LNCaP clone FGC (cell line): ENCODE results near the gene SYNJ2.

Experiments
- DNase-seq: peaks from one replicate; pipeline ENCODE4 v3.0.0-alpha.2; 2011; ENCODE audit warnings: low read depth
- H3K4me3 ChIP-seq: 2 replicates; pipeline ENCODE4 v1.5.1; 2011; ENCODE audit warnings: mild to moderate bottlenecking, low read depth, low read length, control low read depth
- TF ChIP-seq, protein P1 (sequence below): IDR thresholded peaks from 2 replicates; pipeline ENCODE4 v1.5.1; 2012; ENCODE audit warnings: mild to moderate bottlenecking; ENCODE audit not compliant: control insufficient read depth, insufficient read depth; ENCODE audit errors: extremely low read depth

The SYNJ2 gene

DNA sequence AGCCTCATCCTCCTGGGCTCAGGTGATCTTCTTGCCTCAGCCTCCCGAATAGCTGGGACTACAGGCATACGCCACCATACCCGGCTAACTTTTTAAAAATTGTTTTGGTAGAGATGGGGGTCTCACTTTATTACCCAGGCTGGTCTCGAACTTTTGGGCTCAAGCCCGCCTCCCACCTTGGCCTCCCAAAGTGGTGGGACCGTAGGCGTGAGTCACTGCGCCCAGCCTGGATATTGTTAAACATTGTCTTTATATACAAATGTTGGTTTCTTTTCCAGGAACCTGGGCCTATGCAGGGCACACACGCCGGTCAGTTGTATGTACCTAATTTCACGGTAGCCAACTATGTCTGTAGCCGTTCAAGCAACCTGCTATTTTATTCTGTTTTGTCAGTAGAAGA lies 60.1 kb downstream of the SYNJ2 start:
- TF ChIP-seq, protein P1, sequence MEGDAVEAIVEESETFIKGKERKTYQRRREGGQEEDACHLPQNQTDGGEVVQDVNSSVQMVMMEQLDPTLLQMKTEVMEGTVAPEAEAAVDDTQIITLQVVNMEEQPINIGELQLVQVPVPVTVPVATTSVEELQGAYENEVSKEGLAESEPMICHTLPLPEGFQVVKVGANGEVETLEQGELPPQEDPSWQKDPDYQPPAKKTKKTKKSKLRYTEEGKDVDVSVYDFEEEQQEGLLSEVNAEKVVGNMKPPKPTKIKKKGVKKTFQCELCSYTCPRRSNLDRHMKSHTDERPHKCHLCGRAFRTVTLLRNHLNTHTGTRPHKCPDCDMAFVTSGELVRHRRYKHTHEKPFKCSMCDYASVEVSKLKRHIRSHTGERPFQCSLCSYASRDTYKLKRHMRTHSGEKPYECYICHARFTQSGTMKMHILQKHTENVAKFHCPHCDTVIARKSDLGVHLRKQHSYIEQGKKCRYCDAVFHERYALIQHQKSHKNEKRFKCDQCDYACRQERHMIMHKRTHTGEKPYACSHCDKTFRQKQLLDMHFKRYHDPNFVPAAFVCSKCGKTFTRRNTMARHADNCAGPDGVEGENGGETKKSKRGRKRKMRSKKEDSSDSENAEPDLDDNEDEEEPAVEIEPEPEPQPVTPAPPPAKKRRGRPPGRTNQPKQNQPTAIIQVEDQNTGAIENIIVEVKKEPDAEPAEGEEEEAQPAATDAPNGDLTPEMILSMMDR: no peak
- no peak for DNase-seq
- H3K4me3 ChIP-seq: no peak overlapping the region

DNA sequence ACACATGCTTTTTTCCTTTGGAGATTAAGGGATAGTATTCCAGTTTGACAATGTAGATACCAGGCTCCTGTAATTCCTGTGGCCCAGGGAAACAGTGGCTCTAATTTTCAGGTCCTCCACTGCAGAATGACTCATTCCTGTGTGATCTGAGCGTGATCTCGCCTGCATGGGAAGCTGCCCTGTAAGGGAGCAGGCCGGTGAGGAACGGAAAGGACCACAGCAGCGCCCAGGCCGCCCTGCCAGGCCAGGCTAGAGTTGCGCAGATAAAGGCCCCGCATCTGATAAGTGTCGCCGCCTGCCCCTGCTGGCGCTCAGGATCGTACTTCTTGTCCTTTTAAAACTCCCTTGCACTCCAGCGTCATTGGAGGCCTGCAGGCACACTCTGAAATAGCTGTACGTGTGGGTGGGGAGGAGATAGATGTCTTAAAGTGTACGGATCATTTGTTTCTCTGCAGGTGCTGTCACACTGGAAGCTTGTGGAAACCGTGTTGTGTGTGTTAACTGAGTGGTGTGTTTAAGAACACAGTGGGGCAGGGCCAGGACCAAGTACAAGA lies 60.7 kb downstream of the SYNJ2 start:
- no peak for DNase-seq
- TF ChIP-seq, protein P1: no peak
- no peak overlapping the region for H3K4me3 ChIP-seq

DNA sequence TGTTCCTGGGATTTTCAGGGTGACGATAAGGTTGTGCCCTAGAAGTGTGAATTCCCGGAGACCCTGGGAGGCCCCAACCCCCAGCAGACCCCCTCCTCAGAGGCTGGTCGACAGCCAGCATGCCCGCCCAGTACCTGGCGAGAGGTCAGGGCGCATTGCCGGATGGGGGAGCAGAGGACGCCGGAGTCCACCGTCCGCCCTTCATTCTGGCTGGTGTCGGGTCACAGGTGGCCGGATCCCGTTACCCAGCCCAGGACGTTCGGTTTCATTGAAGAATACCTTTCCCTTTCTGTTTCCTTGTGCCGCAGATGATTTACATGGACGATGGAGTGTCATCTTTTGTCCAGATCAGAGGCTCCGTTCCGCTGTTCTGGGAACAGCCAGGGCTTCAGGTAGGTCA lies 61.3 kb downstream of the SYNJ2 start:
- TF ChIP-seq, protein P1: no peak
- DNase-seq: no peak
- H3K4me3 ChIP-seq: no peak overlapping the region

GRCh38 chr6:158043586-158044524 lies 62.2 kb downstream of the SYNJ2 start:
- TF ChIP-seq, protein P1: no peak
- DNase-seq: no peak
- H3K4me3 ChIP-seq: no peak overlapping the region

DNA sequence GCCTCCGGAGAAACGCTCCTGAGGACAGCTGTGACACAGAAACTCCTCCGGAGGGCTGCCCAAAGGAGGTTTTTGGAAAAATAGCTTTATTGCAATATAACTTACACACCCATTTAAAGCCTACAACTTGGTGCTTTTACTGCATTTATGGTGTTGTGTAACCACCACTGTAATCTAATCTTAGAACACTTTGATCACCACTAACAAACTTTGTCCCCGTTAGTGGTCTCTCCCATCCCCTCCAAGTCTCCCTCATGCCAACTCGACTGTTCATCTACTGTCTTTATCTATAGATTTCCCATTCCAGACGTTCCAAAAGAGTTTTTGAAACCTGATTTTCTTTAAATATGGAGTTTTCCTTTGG lies 62.8 kb downstream of the SYNJ2 start:
- no peak overlapping the region for H3K4me3 ChIP-seq
- DNase-seq: no peak
- TF ChIP-seq, protein P1: no peak

DNA sequence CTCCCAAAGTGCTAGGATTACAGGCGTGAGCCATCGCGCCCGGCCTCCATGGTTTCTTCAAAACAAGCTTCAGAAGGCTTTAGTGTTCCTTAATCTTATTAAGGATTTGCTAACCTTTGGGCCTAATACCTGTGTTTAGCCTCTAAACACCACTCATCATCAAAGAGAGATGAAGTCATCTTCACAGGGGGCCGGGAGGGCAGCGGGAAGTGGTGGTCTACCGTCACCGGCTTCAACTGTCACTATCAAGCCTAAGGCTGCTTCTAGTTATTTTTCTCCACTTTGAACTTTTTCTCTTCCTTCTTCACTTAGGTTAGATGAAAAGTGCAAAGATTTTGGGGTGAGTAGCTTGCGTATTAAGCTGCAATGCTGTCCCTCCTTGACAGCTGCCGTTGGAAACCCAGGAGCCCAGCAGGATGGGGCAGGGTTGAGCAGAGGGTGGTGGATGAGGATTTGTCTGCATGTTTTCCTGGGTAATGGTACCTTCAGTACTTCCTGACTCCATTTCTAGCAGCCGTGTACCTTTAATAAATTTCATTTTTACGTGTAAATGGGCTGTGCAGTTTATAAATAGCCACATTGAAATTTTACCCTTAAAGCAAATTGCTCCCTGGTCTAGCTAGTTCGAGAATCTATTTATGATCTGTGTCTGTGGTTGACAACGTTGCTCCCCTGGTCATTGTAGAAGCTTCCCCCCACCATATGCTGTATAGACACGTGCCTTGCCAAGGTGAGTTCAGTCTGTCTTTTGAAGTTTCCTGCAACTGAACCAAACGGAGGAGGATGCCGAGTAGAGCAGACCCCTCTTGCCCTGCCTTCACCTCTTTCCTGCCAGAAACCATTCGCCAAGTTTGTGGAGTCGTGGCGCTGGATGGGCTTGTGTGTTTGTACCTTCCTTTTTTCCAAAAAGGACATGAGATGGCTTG lies 64.8 kb downstream of the SYNJ2 start:
- TF ChIP-seq, protein P1: no peak
- H3K4me3 ChIP-seq: no peak overlapping the region
- DNase-seq: no peak
